Dedifferentiated amniotic fluid mesenchymal stem cell (primary cell): ENCODE results near the gene B3GALT5.
A peak's percentile ranks its signal among the peaks of the same experiment; 100 is the strongest.

ENCODE experiments used
- DNase-seq: peaks from one replicate; pipeline ENCODE4 v3.0.0-alpha.2; 2016; ENCODE audit errors: extremely low spot score

The B3GALT5 gene

DNA sequence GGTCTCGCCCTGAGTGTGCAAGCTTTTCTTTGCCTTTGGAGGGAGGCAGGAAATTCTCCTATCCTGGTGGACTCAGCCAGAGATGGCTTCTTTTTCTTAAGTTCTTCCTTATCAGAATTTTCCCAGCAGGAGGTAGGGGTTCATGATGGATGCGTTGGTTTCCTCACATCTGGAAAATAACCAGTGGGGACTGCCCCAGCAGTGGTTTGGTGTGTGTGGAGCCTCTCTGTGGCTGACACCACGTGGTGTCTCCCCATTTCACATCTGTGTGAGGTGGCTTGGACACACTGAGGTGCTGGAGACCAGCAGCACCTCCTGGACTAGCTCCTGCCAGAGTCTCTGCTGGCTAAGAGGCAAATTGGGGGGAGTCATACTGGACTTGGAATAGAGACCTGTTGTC lies 32.6 kb downstream of the B3GALT5 start:
- DNase-seq: no peak

DNA sequence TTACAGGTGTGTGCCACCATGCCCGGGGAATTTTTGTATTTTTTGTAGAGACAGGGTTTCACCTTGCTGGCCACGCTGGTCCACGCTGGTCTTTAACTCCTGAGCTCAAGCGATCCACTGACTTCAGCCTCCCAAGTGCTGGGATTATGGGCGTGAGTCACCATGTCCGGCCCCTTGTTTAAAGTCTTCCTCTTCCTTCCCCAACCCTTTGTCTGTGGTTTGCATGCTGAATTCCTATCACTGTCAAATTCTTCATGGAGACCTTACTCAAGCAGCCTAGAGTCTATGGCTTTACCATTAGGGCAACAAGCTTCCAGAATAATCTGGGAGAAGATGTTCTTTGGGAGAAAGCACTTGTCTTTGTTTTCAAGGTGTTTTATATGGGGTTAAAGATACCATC lies 34.7 kb downstream of the B3GALT5 start:
- peak; percentile 41 for DNase-seq

DNA sequence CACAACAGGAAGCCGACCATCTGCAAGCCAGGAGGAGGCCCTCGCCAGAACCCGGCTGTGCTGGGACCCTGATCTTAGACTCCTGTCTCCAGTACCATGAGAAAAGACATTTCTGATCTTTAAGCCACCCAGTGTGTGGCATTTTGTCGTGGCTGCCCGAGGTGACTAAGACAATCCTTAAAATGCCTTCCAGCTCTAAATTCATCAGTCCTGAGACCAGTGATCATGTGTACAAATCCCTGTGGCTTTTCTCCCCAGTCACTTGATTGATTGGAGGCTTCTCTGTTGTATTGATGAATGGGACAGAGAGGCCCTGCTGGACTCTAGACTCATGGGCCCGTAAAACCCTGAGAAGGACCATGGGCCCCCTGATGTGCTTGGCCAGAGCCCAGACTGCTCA lies 36.1 kb downstream of the B3GALT5 start:
- no peak for DNase-seq

DNA sequence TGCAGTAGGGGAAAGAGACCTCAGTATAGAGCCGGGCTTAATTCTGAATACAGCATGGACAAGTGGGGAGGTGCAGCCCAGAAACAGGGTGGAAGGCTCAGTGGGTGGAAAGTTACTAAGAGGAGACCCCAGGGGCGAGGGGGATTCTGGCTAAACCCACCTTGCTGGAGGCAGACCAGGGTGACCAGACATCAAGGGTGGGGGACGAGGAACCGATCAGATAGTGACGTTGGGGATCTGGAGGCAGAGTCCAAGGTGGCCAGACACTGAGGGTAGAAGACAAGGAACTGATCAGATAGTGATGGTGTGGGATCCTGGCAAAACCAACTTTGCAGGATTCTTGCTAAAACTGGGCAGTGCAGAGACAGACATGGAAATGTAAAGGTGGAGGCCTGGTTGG lies 36.8 kb downstream of the B3GALT5 start:
- DNase-seq: no peak

DNA sequence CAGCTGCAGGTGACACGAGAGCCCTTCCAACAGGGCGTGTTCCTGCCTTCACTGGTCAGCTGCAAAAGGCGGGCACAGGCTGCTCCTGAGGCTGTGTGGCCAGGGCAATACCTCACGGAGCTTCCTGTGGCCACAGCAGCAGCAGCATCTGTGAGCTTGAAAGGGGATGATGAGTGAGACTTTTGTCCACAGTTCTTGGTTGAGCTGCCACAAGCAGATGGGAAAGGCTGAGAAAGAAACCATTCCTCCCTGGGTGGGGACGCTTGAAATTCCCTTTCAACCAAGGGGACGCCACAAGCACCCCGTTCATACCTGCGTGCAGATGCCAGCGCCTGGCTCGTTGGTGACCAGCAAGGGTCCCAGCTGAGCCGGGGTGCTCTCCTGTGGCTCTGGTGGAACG lies 37.6 kb downstream of the B3GALT5 start:
- no peak for DNase-seq

DNA sequence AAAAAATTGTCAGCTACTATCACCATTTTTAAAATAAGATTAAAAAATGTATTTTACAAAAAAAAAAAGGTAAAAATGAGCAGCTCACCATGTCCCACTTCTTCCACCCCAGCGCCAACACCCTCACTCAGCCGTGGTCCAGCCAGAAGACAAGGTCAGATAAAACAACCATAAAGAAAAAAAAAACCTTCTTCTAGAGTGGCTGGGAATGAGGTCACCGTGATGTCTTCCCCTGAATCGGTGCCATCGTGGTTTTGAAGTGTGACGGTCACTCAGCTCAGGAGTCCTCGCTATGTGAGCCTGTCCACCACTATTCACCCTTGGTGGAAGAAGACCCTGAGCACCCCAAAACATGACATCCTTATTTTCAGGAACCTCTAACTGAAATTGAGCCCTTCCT lies 38.1 kb downstream of the B3GALT5 start:
- DNase-seq: no peak

DNA sequence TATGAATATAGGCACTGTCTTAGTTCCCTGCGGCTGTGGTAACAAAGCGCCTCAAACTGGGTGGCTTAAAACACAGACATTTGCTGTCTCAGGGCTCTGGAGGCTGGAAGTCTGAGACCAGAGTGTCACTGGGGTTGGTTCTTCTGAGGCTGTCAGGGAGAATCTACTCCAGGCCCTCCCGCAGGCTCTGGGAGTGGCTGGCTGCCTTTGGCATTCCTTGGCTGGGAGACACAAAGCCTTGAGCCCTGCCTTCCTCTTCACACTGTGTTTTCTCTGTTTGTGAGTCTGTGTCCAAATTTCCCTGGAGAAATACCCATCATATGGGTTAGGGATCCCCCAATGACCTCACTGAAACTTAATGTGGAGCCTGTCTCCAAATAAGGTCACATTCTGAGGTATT lies 38.5 kb downstream of the B3GALT5 start:
- peak; percentile 31 for DNase-seq

DNA sequence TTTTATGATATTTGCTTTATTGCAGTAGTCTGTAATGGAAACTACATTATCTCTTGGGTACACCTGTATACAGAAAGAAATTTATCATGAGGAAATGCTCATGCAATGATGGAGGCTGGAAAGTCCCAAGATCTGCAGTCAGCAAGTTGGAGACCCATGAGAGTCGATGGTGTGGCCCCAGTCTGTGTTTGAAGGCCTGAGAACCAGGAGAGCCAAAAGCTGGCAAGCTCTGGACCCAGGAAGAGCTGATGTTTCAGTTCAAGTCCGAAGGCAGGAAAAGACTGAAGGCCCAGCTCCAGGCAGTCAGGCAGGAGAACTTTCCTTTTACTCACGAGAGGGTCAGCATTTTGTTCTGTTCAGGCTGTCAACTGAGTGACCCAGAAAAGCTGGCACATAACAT lies 42.2 kb downstream of the B3GALT5 start:
- DNase-seq: no peak

DNA sequence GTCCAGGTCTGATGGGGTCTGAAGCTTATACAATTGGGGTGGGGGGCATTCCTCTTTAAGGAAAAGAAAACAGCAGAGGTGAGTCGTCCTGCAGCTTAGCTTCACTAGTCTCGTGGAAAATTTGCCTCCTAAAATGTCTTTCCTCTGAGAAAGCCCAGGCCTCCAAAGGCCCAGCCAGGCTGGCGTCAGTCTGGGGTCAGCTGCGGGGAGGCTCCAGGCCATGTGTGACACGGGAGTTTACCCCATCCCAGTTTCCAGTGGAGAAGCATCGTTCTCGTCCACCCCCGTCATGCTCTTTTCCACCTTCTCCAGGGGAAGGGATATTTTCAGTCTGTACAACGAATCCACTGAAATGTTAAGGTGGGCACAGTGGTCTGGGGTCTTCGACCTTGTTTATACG lies 42.8 kb downstream of the B3GALT5 start:
- no peak for DNase-seq

DNA sequence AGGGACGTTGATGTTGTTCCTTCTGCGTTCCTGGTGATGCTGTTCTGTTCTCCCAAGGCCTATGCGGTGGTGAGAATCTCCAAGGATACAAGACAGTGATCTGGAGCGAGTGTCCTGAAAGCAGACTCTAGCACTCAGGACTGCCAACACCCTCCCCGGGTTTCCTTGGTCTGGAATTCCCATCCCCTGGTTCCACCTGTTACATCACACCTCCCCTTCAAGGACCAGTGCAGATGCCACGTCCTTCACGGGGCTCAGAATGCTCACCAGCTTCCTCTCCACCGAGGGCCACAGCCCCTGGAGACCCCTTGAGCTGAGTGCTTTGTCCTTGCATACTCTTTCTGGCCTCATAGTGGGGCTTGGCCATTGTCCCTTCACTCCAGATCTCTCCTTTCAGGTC lies 43.5 kb downstream of the B3GALT5 start:
- DNase-seq: no peak

DNA sequence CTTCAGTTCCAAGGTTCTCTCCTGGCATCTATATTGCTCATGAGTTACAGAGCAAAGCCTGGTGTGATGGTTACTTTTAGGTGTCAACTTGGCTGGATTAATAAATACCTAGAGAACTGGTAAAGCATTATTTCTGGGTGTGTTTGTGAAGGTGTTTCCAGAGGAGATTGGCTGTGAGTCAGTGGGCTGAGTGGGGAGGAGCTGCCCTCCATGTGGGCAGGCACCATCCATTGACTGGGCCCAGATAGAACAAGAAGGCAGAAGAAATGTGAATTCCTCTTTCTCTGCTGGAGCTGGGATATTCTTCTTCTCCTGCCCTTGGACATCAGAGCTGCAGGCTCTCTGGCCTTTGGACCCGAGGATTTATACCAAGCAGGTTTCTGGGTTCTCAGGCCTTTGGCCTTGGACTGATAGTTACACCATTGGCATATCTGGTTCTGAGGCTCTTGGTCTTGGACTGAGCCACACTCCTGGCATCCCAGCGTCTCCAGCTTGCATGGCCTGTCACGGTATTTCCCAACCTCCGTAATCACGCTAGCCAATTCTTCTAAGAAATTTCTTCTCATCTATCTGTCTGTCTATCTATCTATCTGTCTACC lies 44.5 kb downstream of the B3GALT5 start:
- no peak for DNase-seq

DNA sequence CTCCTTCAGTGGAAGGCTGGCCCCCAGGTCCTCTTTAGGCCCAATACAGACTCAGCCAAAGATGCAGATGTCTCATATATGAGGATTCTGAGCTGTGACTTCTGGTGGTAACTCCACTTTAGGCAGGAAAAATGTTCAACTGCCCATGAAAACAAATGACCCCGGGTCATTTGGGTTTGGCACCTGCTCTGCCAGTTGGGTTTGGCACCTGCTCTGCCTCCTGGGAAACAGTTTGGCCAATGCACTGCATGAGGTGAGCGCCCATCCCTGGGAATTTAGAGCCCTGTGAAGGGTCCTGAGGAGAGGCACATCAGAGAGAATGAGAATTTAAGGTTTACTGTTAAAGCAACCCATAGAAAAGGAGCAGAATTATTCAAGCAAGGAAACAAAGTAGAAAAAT lies 45.3 kb downstream of the B3GALT5 start:
- no peak for DNase-seq

DNA sequence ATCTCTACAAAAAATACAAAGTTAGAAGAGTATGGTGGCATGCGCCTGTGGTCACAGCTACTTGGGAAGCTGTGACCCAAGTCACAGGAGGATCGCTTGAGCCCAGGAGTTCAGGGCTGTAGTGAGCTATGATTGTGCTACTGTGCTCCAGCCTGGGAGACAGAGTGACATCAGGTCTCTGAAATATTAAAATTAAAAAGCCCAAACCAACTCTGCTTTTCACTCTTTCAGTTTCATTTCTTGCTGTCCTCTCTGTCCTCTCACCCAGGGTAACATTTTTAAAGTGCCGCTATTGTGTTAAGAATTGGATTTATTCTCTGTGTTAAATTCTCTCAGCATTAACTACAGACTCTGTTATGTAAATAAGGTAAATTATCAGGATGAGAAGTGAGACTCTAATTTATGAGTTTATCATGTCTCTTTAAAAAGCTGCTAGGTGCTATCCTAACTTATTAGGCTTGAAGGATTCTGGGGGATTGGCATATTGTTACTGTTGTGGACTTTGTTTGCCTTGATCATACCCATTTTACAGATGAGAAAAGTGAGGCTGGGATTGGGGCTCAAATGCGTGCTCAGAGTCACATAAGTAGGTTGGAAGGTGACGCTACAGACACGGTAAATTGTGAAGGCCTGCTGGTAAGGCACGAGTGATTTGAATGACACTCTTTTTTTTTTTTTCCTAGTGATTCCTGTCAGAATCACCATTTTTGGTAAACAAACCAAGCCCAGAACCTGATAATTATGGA lies 46.5 kb downstream of the B3GALT5 start:
- DNase-seq: no peak

DNA sequence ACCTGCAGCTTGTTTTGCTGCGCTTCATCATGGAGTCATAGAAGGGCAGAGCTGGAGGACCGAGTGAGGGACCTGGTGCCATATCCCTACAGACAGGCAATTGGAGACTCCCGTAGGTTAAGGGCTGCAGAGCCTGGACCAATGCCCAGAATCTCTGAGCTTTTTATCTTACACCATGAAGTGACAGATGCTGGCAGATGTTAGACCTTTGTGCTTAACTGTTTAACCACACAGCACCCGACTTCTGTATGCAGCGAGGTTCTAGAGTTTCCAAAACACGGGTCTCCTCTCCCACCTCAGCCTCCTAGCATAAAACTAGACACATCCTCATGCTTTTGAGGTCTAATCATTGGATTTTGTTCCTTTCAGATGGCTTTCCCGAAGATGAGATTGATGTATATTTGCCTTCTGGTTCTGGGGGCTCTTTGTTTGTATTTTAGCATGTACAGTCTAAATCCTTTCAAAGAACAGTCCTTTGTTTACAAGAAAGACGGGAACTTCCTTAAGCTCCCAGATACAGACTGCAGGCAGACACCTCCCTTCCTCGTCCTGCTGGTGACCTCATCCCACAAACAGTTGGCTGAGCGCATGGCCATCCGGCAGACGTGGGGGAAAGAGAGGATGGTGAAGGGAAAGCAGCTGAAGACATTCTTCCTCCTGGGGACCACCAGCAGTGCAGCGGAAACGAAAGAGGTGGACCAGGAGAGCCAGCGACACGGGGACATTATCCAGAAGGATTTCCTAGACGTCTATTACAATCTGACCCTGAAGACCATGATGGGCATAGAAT lies 47.6 kb downstream of the B3GALT5 start:
- peak; percentile 80 for DNase-seq

DNA sequence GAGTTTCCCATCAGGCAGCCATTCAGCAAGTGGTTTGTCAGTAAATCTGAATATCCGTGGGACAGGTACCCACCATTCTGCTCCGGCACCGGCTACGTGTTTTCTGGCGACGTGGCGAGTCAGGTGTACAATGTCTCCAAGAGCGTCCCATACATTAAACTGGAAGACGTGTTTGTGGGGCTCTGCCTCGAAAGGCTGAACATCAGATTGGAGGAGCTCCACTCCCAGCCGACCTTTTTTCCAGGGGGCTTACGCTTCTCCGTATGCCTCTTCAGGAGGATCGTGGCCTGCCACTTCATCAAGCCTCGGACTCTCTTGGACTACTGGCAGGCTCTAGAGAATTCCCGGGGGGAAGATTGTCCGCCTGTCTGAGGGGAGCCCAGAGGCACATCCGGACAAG lies 48.4 kb downstream of the B3GALT5 start:
- no peak for DNase-seq

DNA sequence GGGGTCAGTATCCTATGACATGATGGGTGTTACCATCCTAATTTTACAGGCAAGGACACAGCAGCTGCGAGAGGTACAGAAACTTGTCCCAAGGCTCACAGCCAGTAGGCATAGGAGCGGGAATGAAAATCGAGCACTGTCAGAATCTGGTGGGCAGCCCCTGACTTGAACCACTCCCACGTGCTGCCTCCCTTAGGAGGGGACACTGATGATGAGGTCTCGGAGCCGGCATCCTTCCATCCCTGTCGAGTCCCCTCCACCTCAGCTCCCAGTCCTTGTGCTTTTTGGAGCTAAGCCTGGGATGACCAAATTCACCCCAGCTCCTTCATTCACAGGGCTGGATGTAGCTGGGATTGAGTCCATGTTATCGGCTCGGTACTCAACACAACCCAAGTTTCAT lies 49.0 kb downstream of the B3GALT5 start:
- no peak for DNase-seq

DNA sequence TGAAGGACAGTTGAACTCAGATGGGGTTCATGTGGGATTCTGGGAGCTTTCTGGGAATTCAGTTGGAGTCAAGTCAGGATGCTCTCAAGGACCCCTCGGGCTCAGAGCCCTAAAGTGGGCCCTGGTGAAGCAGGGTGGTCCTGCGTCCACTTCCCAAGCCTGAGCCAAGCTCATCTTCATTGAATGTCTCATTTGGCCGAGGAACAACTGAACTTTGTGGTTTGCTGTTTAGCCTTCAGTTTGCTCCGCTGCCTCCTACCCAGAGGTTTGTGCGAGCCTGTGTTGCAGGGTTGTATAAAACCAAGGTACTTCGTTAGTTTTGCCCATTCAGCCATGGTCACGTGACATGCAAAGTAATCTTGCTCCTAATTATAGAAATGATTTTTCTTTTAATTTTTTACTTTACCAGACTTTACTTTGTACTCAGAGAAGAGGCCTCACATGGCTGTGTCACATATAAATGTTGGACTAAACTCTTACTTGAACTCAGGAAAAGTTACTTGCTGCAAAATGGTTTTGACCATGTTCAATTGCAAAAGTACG lies 49.7 kb downstream of the B3GALT5 start:
- no peak for DNase-seq

DNA sequence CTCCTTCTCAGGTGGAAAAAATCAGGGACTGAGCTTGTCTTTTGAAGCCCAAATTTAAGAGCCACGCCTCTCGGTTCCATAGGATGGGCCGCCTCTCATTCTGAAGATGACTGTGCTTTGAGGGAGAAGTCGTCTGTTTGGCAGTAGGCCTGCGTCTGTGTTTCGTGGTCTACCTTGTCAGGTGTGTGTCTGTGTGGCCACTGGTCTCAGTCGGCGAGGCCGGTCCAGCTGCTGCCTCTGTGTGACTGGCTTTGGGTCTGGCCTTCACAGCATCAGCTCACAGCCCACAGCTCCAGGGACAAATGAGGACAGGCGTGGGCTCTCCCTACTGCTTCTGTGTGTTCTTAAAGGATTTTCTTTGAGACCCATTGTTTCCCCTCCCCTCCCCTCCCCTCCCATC lies 50.3 kb downstream of the B3GALT5 start:
- DNase-seq: no peak

DNA sequence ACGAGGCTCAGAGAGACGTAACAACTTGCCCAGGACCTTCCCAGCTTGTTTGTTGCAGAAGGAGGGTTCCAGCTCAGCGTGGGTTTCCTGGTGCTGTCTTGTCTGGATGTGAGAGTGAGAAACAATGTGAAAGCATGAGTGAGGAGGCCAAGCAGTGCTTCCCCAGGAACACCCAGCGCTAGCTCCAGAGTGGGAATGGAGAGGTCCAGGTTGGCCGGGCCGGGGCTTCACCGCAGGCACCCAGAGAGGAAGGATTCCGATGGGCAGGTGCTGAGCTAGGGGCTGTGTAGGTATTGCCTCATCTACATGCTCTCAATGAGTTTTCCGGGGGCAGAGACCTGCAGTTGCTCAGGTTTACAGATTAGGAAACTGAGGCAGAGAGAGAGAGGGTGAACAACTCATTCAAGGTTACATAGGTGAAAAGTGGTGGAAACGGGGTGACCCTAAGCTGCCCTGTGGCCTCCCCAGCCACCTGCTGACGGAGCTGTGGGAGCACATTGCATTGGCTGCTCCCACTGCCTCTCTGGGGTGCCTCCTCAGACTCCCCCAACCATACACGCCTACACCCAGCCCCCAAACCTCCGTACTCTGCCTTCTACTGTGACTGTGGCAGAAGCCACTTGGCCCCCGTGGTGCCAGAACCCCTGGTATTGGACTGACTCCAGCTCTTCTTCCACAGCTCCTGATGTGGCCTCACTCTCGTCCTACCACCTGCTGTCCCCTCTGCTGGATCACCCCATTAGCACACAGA lies 51.2 kb downstream of the B3GALT5 start:
- DNase-seq: no peak

DNA sequence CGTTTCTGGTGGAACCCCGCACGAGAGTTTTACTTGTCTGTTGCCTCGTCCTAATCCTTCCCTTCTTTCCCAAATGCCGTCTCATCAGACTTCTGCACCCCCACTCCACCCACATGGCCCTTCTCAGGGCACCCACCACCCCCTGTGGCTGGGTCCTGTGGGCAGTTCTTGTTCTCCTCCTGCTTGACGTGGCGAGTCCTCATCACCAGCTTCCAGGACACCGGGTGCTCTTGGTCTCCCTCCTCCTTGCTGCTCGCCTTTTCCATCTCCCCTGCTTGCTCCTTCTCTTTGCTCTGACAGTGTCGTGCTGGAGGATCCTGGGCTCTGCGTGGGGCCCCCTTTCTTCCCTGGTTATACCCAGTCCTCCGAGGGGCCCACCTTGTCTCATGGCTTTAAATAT lies 51.8 kb downstream of the B3GALT5 start:
- no peak for DNase-seq

DNA sequence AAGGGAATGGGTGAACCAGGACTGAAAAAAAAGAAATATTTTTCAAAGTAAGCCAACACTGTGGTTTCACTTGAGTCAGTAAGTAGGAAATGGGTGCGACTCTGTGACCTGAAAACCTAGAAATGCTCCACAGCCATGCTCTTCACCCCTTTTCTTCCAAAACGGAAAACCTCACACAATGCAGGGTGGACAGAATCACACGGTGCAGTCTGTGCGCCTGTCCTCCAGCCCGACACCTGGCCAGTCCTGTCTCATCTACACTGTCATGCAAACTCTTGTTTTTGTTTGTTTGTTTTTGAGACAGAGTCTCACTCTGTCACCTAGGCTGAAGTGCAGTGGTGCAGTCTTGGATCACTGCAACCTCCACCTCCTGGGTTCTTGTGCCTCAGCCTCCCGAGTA lies 53.3 kb downstream of the B3GALT5 start:
- DNase-seq: no peak

DNA sequence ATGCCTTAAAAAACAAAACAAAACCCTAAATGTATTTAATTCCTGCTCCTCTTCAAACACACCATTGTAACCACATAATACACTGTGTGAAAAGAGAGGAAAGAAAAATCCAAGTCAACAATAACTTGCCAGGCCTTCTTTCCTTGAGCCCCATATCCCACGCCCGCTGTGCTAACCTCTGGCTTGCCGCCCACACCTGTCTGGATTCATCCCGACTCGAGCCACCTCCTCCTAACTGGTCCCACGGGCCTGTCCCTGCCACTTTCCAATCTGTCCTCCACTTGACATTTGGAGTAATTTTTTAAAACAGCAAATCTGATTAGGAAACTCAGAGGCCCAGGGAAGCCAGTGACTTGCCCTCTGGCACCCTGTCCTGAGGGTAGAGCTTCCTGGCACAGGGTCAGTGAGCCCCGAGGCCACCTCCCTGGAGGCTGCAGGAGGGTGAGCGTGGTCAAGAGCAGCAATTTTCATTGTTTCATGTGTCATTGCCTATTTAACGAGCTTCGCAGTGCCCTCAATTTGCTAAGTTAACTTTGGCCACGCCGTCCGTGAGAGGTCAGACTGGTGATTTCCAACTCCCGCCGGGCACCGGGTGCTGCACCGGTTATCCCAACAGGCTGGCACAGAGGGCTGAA lies 54.1 kb downstream of the B3GALT5 start:
- no peak for DNase-seq
